Right atrium auricular region (tissue), 2 donors: Measurements from ENCODE around the gene CCR2. TPM values are rescaled to one million over a fixed set of nuclear protein-coding genes. Genes with fewer than 3 reads are reported as not detected.

Experiments
- DNase-seq: peaks from one replicate; pipeline ENCODE4 v3.0.0-alpha.2; 2019; ENCODE audit warnings: low spot score
- H3K27ac ChIP-seq, 2 donors: fragments of 200-600 bp; sonication (generic); 1 replicate in 1 of 2; 2 replicates in 1 of 2; pipeline ENCODE4 v1.5.1; 2016 to 2019
- H3K27me3 ChIP-seq, 2 donors: fragments of 200-600 bp; sonication (generic); one replicate each; pipeline versions ENCODE4 v1.5.1 to v1.6.0; 2017 to 2019
- H3K36me3 ChIP-seq: fragments of 200-600 bp; sonication (generic); one replicate; pipeline ENCODE4 v1.5.1; 2016
- H3K4me1 ChIP-seq, 2 donors: fragments of 200-600 bp; sonication (generic); one replicate each; pipeline versions ENCODE4 v1.5.1 to v1.6.0; 2017 to 2019
- H3K4me3 ChIP-seq, 2 donors: fragments of 200-600 bp; sonication (generic); 1 replicate in 1 of 2; 2 replicates in 1 of 2; pipeline ENCODE4 v1.5.1; 2017 to 2019; ENCODE audit warnings: mild to moderate bottlenecking in 1 of 2, moderate library complexity in 1 of 2
- H3K9me3 ChIP-seq, 2 donors: fragments of 200-600 bp; sonication (generic); one replicate each; pipeline ENCODE4 v1.5.1; 2019
- CTCF ChIP-seq, 2 donors: fragments of 200-600 bp; sonication (generic); IDR thresholded peaks; one replicate each; pipeline ENCODE4 v1.5.1; 2019; ENCODE audit warnings: antibody characterized with exemption in 2 of 2
- total RNA-seq, 2 donors: library from RNA; depleted of rRNA; stranded (reverse); fragments of >200 nt; gene quantifications; one replicate each; pipeline ENCODE4 v1.1.0, GENCODE V29; 2016

Gene CCR2
- total RNA-seq, 2 donors from 2014 or later, result 0.33 to 2.1 TPM

- DNase-seq, result no peak
- Histone ChIP-seq H3K36me3 (no peaks in the 10 kb centered on the region), H3K9me3 (no peaks in the 10 kb centered on the region), H3K4me1 (peaks cover 0 to 3% of the 10 kb centered on the region in 2 donors), H3K27me3 (no peaks in the 10 kb centered on the region), H3K4me3 (no peak overlapping the region), H3K27ac (no peak overlapping the region)
- no peak for TF ChIP-seq CTCF (IDR thresholded peaks at IDR 0.05)
Measured at GRCh38 chr3:46356276-46356675, 2.4 kb downstream of the CCR2 start.

- H3K4me3 ChIP-seq, result no peak overlapping the region
- peaks cover 0 to 3% of the 10 kb centered on the region in 2 donors for H3K4me1 ChIP-seq
- H3K27ac ChIP-seq, result no peak overlapping the region
Measured at GRCh38 chr3:46356909-46357308, 3.0 kb downstream of the CCR2 start.

GRCh38 chr3:46358466-46358865 is 4.6 kb downstream of the CCR2 start:
- Histone ChIP-seq H3K36me3 (no peaks in the 10 kb centered on the region), H3K4me3 (no peak overlapping the region), H3K4me1 (peaks cover 0 to 3% of the 10 kb centered on the region in 2 donors), H3K9me3 (no peaks in the 10 kb centered on the region), H3K27me3 (no peaks in the 10 kb centered on the region), H3K27ac (no peak overlapping the region)
- no peak for DNase-seq
- no peak for TF ChIP-seq CTCF (IDR thresholded peaks at IDR 0.05)

More at GRCh38 chr3:46356909-46357308, 3.0 kb downstream of the CCR2 start:
- H3K36me3 ChIP-seq, result no peaks in the 10 kb centered on the region
- DNase-seq, result no peak
- H3K9me3 ChIP-seq, result no peaks in the 10 kb centered on the region
- no peaks in the 10 kb centered on the region for H3K27me3 ChIP-seq
- no peak for TF ChIP-seq CTCF (IDR thresholded peaks at IDR 0.05)

GRCh38 chr3:46359733-46360493 is 6.0 kb downstream of the CCR2 start:
- no peak for DNase-seq
- no peak for TF ChIP-seq CTCF (IDR thresholded peaks at IDR 0.05)
- peaks cover 0 to 3% of the 10 kb centered on the region in 2 donors for H3K4me1 ChIP-seq
- H3K27ac ChIP-seq, result no peak overlapping the region
- no peak overlapping the region for H3K4me3 ChIP-seq
- H3K9me3 ChIP-seq, result no peaks in the 10 kb centered on the region
- no peaks in the 10 kb centered on the region for H3K36me3 ChIP-seq
- no peaks in the 10 kb centered on the region for H3K27me3 ChIP-seq

GRCh38 chr3:46360907-46361306 is 7.0 kb downstream of the CCR2 start:
- no peak for TF ChIP-seq CTCF (IDR thresholded peaks at IDR 0.05)
- no peak overlapping the region for H3K27ac ChIP-seq
- H3K4me1 ChIP-seq, result peaks cover 0 to 3% of the 10 kb centered on the region in 2 donors
- H3K27me3 ChIP-seq, result no peaks in the 10 kb centered on the region
- no peaks in the 10 kb centered on the region for H3K36me3 ChIP-seq
- no peak for DNase-seq
- H3K9me3 ChIP-seq, result no peaks in the 10 kb centered on the region
- no peak overlapping the region for H3K4me3 ChIP-seq
